ENCODE data around the gene BIRC2. TPM values are rescaled to one million over a fixed set of nuclear protein-coding genes. Genes with fewer than 3 reads are reported as not detected.
A peak's percentile ranks its signal among the peaks of the same experiment; 100 is the strongest.

BIRC2 gene
- total and polyA plus RNA-seq, 9 of the 15 experiments (the other 6 are each of a cell fraction or from before 2014, with no cell fraction given), result 14.3 to 45.9 (median 20.7) TPM

- 0 out of 2 replicates have a peak, but pooled peaks have one; percentile 55 for TF ChIP-seq ELF2 (CRISPR knock-in tag; IDR thresholded peaks at IDR 0.05)
- no peak for TF ChIP-seq ZBED1 (IDR thresholded peaks at IDR 0.05)
- no peak for TF ChIP-seq EZH2 (IDR thresholded peaks at IDR 0.05; ENCODE audit: borderline replicate concordance, low read depth, low read length)
- no peak for TF ChIP-seq CGGBP1 (CRISPR knock-in tag; IDR thresholded peaks at IDR 0.05)
- no peak for TF ChIP-seq FOXK1 (CRISPR knock-in tag; IDR thresholded peaks at IDR 0.05; ENCODE audit: borderline replicate concordance)
- TF ChIP-seq NEUROD1 (IDR thresholded peaks at IDR 0.05; ENCODE audit: borderline replicate concordance, low read depth, low read length, partially characterized antibody), result peak; percentile 28
- TF ChIP-seq HIVEP1 (CRISPR knock-in tag; IDR thresholded peaks at IDR 0.05), result no peak
- TF ChIP-seq MTA3 (IDR thresholded peaks at IDR 0.05; ENCODE audit: borderline replicate concordance), result peak; percentile 93
- peak; percentile 67; the same call in 1 of the 2 replicates for TF ChIP-seq KHSRP (IDR thresholded peaks at IDR 0.05)
- no peak for TF ChIP-seq ZNF174 (CRISPR knock-in tag; IDR thresholded peaks at IDR 0.05)
- TF ChIP-seq SRSF9 (IDR thresholded peaks at IDR 0.05; ENCODE audit: borderline replicate concordance, low read depth, low read length), result no peak
- TF ChIP-seq ZSCAN32 (CRISPR knock-in tag; IDR thresholded peaks at IDR 0.05), result no peak
- no peak for TF ChIP-seq POLR3G (IDR thresholded peaks at IDR 0.05; ENCODE audit: extremely low read depth, insufficient read length, insufficient replicate concordance)
- TF ChIP-seq NUFIP1 (IDR thresholded peaks at IDR 0.05; ENCODE audit: partially characterized antibody), result no peak
- no peak for TF ChIP-seq TAF15 (IDR thresholded peaks at IDR 0.05; ENCODE audit: low read depth, low read length)
- TF ChIP-seq POLR2G (IDR thresholded peaks at IDR 0.05; ENCODE audit: low read depth, low read length), result peak; percentile 93
- no peak for TF ChIP-seq NCOR1 (IDR thresholded peaks at IDR 0.05)
- TF ChIP-seq RBM25 (IDR thresholded peaks at IDR 0.05; ENCODE audit: low read depth, low read length, severe bottlenecking), result no peak
- no peak for TF ChIP-seq ZNF23 (CRISPR knock-in tag; IDR thresholded peaks at IDR 0.05)
- no peak for TF ChIP-seq KLF10 (CRISPR knock-in tag; IDR thresholded peaks at IDR 0.05)
- no peak for TF ChIP-seq ZNF277 (CRISPR knock-in tag; IDR thresholded peaks at IDR 0.05; ENCODE audit: borderline replicate concordance)
- TF ChIP-seq CBX1 (IDR thresholded peaks at IDR 0.05; ENCODE audit: low read depth), result peak; percentile 60; the same call in 1 of the 2 replicates
- TF ChIP-seq, protein P1, sequence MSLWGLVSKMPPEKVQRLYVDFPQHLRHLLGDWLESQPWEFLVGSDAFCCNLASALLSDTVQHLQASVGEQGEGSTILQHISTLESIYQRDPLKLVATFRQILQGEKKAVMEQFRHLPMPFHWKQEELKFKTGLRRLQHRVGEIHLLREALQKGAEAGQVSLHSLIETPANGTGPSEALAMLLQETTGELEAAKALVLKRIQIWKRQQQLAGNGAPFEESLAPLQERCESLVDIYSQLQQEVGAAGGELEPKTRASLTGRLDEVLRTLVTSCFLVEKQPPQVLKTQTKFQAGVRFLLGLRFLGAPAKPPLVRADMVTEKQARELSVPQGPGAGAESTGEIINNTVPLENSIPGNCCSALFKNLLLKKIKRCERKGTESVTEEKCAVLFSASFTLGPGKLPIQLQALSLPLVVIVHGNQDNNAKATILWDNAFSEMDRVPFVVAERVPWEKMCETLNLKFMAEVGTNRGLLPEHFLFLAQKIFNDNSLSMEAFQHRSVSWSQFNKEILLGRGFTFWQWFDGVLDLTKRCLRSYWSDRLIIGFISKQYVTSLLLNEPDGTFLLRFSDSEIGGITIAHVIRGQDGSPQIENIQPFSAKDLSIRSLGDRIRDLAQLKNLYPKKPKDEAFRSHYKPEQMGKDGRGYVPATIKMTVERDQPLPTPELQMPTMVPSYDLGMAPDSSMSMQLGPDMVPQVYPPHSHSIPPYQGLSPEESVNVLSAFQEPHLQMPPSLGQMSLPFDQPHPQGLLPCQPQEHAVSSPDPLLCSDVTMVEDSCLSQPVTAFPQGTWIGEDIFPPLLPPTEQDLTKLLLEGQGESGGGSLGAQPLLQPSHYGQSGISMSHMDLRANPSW (CRISPR knock-in tag; IDR thresholded peaks at IDR 0.05), result no peak; the same call in 1 of the 2 replicates
- no peak for TF ChIP-seq HOMEZ (CRISPR knock-in tag; IDR thresholded peaks at IDR 0.05)
- peak; percentile 84; the same call in 1 of the 2 replicates for TF ChIP-seq HDAC2 (IDR thresholded peaks at IDR 0.05)
Measured at GRCh38 chr11:102346748-102347461, at the start of gene BIRC2 (continued).

Measured in K562 (cell line).